Measurements from ENCODE around the gene LRG1. TPM values are rescaled to one million over a fixed set of nuclear protein-coding genes. Genes with fewer than 3 reads are reported as not detected.

The LRG1 gene
- total RNA-seq, result not detected

GRCh38 chr19:4539693-4540581, at the start of gene LRG1:
Gene LRG1 (minus strand): TSS chr19:4540036. CDS start chr19:4540013, 23 bp downstream.
- DNase-seq, result no peak

- no peak for DNase-seq
These were observed 48.5 kb upstream of the LRG1 start for GRCh38 chr19:4588291-4588761.

GRCh38 chr19:4587527-4587926, 47.7 kb upstream of the LRG1 start:
- DNase-seq, result no peak

- no peak for DNase-seq
These were observed 46.9 kb upstream of the LRG1 start for GRCh38 chr19:4586691-4587090.

- no peak for DNase-seq
These were observed 46.4 kb upstream of the LRG1 start for GRCh38 chr19:4586245-4586644.

- DNase-seq, result no peak
These were observed 45.7 kb upstream of the LRG1 start for GRCh38 chr19:4585556-4585955.

- no peak for DNase-seq
These were observed 45.0 kb upstream of the LRG1 start for GRCh38 chr19:4584670-4585460.

GRCh38 chr19:4583961-4584669, 44.3 kb upstream of the LRG1 start:
- DNase-seq, result no peak

- DNase-seq, result no peak
These were observed 43.4 kb upstream of the LRG1 start for GRCh38 chr19:4582980-4583842.

GRCh38 chr19:4581666-4582553, 42.1 kb upstream of the LRG1 start:
- DNase-seq, result no peak

- DNase-seq, result no peak
These were observed 41.3 kb upstream of the LRG1 start for GRCh38 chr19:4580961-4581665.

GRCh38 chr19:4580021-4580901, 40.4 kb upstream of the LRG1 start:
- DNase-seq, result no peak

GRCh38 chr19:4579389-4579788, 39.6 kb upstream of the LRG1 start:
- no peak for DNase-seq

- DNase-seq, result no peak
These were observed 38.9 kb upstream of the LRG1 start for GRCh38 chr19:4578552-4579248.

- no peak for DNase-seq
These were observed 37.4 kb upstream of the LRG1 start for GRCh38 chr19:4577020-4577782.

GRCh38 chr19:4576016-4576933, 36.4 kb upstream of the LRG1 start:
- peak; percentile 63 for DNase-seq
